ENCODE results near the gene CTNNA2. TPM values are rescaled to one million over a fixed set of nuclear protein-coding genes. Genes with fewer than 3 reads are reported as not detected.

Gene CTNNA2
- total RNA-seq, 1 experiment from 2014 or later: not detected

GRCh38 chr2:80323610-80324009 lies 810.8 kb downstream of the CTNNA2 start:
- no peak for DNase-seq (ENCODE audit: low read depth)
- in situ Hi-C loops (cut with HindIII; ENCODE audit: low pct_unique_long_range_greater_than_20kb, low sequenced_read_pairs): no loop called here

DNA sequence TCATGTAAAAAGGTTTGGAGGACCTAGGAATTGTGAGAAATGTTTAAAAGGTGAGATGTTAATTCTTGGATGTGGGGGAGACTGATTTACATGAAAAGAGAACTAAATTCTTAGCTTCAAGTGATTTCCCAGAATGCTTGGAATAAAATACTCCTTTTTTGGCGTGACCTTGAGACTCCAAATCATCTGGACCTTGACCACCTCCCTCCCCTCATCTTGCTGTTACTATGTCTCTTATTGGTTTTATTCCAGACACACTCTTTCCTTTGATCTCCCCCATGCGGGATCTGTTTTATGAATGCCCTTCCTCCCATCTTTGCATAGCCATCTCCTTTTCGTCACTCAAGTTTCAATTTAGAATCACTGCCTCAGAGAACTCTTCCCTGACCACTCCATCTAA lies 811.7 kb downstream of the CTNNA2 start:
- in situ Hi-C loops (cut with HindIII; ENCODE audit: low pct_unique_long_range_greater_than_20kb, low sequenced_read_pairs): no loop called here
- no peak for DNase-seq (ENCODE audit: low read depth)

GRCh38 chr2:80326214-80326613 lies 813.4 kb downstream of the CTNNA2 start:
- no peak for DNase-seq (ENCODE audit: low read depth)
- in situ Hi-C loops (cut with HindIII; ENCODE audit: low pct_unique_long_range_greater_than_20kb, low sequenced_read_pairs): no loop called here

- DNase-seq (ENCODE audit: low read depth): no peak
- in situ Hi-C loops (cut with HindIII; ENCODE audit: low pct_unique_long_range_greater_than_20kb, low sequenced_read_pairs): no loop called here
Measured at GRCh38 chr2:80326861-80327260, 814.0 kb downstream of the CTNNA2 start.

DNA sequence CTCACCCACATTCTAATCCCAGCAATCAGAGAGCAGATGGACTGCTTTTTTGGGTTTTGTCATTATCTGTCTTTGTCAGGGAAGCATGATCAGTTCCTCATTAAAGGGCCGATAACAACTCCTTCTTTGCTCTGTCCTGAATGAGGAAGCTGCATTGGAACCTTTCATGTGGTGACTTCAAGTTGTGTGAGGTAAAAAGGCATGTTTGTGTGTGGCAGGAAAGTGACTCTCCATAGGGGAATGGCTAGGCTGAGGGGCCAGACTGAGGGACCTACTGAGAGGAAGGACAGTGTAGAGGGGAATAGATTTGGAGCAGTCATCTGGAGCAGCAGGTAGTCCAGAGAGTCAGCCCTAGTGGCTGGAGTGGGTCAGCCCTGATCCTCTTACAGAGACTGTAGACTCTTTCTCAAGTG lies 815.3 kb downstream of the CTNNA2 start:
- in situ Hi-C loops (cut with HindIII; ENCODE audit: low pct_unique_long_range_greater_than_20kb, low sequenced_read_pairs): no loop called here
- no peak for DNase-seq (ENCODE audit: low read depth)

DNA sequence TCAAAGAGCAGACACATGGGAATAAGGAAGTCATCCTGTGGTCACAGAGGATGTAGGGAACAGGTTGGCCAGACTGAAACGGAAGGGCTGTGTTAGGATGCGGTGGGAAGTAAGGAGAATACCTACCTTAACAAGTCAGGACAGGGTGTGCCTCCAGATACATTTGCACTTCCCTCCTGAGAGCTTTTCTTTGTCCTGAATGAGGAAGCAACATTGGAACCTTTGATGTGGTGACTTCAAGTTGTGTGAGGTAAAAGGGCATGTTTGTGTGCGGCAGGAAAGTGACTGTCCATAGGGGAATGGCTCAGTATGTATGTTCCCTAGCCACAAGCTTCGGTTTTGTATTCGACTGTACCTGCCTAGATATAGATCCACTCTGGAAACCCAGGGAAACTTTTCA lies 816.6 kb downstream of the CTNNA2 start:
- in situ Hi-C loops (cut with HindIII; ENCODE audit: low pct_unique_long_range_greater_than_20kb, low sequenced_read_pairs): no loop called here
- DNase-seq (ENCODE audit: low read depth): no peak

- no peak for DNase-seq (ENCODE audit: low read depth)
Measured at GRCh38 chr2:80330527-80331450, 817.9 kb downstream of the CTNNA2 start.

GRCh38 chr2:80333886-80334285 lies 821.0 kb downstream of the CTNNA2 start:
- in situ Hi-C loops (cut with HindIII; ENCODE audit: low pct_unique_long_range_greater_than_20kb, low sequenced_read_pairs): no loop called here
- no peak for DNase-seq (ENCODE audit: low read depth)

More at GRCh38 chr2:80330527-80331450, 817.9 kb downstream of the CTNNA2 start:
- in situ Hi-C loops (cut with HindIII; ENCODE audit: low pct_unique_long_range_greater_than_20kb, low sequenced_read_pairs): no loop called here

- no peak for DNase-seq (ENCODE audit: low read depth)
- in situ Hi-C loops (cut with HindIII; ENCODE audit: low pct_unique_long_range_greater_than_20kb, low sequenced_read_pairs): no loop called here
Measured at GRCh38 chr2:80335411-80335810, 822.6 kb downstream of the CTNNA2 start.

- in situ Hi-C loops (cut with HindIII; ENCODE audit: low pct_unique_long_range_greater_than_20kb, low sequenced_read_pairs): no loop called here
- DNase-seq (ENCODE audit: low read depth): no peak
Measured at GRCh38 chr2:80338794-80339193, 825.9 kb downstream of the CTNNA2 start.

DNA sequence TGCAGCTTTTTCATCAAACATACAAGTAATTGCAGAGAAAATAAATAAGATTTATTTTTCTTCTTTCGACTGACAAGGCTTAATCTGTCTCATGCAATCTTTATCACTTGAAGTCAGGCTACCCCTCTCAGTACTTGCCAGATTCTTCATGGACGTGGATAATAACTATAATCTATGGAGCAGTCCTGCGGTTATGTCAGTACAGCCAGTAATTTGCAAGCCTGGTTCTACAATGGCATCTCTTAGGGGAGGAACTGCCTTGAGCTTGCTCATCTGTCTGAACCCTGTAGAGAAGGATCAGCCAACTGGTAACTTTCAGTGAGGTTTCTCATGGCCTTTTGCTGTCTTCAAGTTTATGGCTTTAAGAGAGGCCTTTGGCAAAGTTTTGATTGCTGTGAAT lies 827.2 kb downstream of the CTNNA2 start:
- no peak for DNase-seq (ENCODE audit: low read depth)
- in situ Hi-C loops (cut with HindIII; ENCODE audit: low pct_unique_long_range_greater_than_20kb, low sequenced_read_pairs): no loop called here

DNA sequence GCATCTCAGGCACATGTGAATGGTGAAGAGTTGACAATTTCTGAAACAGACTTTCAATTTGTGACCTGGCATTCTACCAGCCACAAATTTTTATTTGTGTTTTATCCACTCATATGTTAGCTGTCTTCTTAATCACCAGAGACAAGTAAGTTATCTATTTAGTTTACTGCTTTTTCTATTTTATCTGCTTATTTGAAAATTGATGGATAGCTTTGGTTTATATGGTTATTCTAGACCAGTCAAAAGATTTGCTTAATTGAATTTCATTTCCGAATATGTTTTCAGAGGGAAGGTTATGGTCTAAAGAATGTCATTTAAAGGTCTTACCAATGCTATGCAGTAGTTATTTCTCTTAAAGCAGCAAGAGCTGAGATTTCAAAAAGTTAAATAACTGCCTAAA lies 835.2 kb downstream of the CTNNA2 start:
- DNase-seq (ENCODE audit: low read depth): no peak
- in situ Hi-C loops (cut with HindIII; ENCODE audit: low pct_unique_long_range_greater_than_20kb, low sequenced_read_pairs): no loop called here

- in situ Hi-C loops (cut with HindIII; ENCODE audit: low pct_unique_long_range_greater_than_20kb, low sequenced_read_pairs): no loop called here
- DNase-seq (ENCODE audit: low read depth): no peak
Measured at GRCh38 chr2:80348953-80349352, 836.1 kb downstream of the CTNNA2 start.

DNA sequence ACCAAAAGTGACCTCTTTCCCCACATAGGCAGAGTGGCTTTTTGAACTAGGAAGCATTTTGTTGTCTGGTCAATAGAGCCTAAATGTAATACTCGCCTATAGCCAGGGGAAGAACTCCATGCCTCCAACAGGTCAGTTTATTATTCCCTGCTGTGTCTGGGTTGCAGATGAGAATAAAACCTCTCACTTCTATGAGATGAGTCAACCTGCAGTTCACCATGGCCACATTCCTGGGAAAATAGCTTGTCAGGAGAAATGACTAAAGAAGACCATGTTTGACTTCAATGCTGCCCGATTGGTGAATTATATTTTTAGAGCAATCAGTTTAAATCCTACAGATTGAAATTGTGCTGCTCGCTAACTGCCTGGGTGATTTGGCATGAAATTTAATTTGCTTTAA lies 838.4 kb downstream of the CTNNA2 start:
- no peak for DNase-seq (ENCODE audit: low read depth)
- in situ Hi-C loops (cut with HindIII; ENCODE audit: low pct_unique_long_range_greater_than_20kb, low sequenced_read_pairs): no loop called here

DNA sequence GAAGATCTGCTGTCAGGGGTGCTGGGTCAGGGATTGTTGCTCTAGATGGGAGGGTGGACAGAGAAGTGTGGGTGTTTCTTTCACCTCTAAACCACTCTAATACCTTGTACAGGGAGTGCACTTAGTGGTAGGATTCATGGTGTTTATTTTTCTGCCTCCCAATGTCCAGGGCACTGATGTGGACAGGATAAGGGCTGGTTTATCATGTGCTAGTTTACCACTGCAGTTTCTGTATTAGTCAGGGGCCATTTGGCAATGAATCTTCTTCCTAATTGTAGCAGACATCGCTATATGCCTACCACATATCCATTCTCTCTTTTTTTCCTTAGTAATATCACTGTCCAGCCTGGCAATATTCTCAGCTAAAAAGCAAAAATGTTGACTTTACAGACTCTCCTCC lies 842.0 kb downstream of the CTNNA2 start:
- DNase-seq (ENCODE audit: low read depth): no peak
- in situ Hi-C loops (cut with HindIII; ENCODE audit: low pct_unique_long_range_greater_than_20kb, low sequenced_read_pairs): no loop called here

- no peak for DNase-seq (ENCODE audit: low read depth)
- in situ Hi-C loops (cut with HindIII; ENCODE audit: low pct_unique_long_range_greater_than_20kb, low sequenced_read_pairs): no loop called here
Measured at GRCh38 chr2:80361904-80362303, 849.1 kb downstream of the CTNNA2 start.

DNA sequence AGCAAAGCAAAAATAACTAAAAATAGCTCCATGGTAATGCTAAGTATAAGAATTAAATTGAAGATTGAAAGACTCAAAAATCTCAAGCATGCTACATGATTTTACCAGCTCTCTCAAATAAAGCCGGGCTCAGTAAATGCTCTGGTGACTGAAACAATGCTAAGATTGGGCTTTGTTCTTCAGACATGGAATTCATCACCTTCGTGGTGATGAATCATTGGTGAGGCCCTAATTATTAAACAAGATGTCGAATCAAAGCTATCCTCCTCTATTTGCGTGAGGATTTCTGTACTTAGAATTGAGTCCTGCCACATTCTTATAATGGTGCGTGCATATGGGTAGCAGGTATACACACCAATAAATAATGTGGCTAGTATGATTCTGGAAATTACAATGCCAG lies 850.5 kb downstream of the CTNNA2 start:
- in situ Hi-C loops (cut with HindIII; ENCODE audit: low pct_unique_long_range_greater_than_20kb, low sequenced_read_pairs): no loop called here
- no peak for DNase-seq (ENCODE audit: low read depth)

- DNase-seq (ENCODE audit: low read depth): no peak
- in situ Hi-C loops (cut with HindIII; ENCODE audit: low pct_unique_long_range_greater_than_20kb, low sequenced_read_pairs): no loop called here
Measured at GRCh38 chr2:80363791-80364349, 851.0 kb downstream of the CTNNA2 start.

DNA sequence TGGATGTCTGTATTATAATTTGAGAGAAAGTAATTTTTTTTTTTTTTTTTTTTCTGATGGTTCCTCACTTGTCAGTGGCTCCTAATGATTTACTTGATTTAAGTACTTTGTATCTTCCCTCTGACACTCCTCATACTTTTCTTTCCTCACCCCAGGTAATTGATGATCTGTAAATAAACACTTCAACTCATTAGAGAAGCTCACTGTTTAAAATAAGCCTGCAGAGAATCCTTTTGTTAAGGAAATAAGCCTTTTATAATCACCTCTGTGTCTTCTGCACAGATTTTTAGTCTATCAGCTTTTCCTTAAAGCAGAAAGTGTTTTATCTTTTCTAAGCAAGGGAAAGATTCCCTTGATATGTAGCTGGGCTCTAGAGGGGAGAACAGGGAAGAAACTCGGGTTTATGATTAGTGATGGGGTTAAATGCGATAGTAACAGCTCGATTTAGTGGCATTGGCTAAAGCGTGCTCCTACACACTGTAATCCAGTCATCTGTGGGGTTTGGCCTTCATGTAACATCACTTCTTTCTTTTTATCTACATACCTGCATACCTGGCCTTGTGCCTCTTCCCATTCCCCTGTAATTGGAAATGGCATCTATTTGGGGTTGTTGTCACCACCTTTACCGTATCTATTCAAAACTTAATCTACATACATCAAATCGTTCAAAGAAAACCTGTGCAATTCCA lies 851.8 kb downstream of the CTNNA2 start:
- in situ Hi-C loops (cut with HindIII; ENCODE audit: low pct_unique_long_range_greater_than_20kb, low sequenced_read_pairs): no loop called here

More for the DNA sequence above, 851.8 kb downstream of the CTNNA2 start:
- no peak for DNase-seq (ENCODE audit: low read depth)
